Tibial artery (tissue), 4 donors: ENCODE data around the gene SLC26A6.

Source experiments
- DNase-seq, 2 donors: peaks; one replicate each; pipeline ENCODE4 v3.0.0-alpha.2; 2019
- H3K27ac ChIP-seq, 2 donors: fragments of 200-600 bp; sonication (generic) in 1 of 2; 1 replicate in 1 of 2; 2 replicates in 1 of 2; pipeline ENCODE4 v1.5.1; 2018 to 2019; ENCODE audit warnings: mild to moderate bottlenecking in 1 of 2
- H3K27me3 ChIP-seq, 2 donors: fragments of 200-600 bp; sonication (generic) in 1 of 2; one replicate each; pipeline versions ENCODE4 v1.5.1 to v1.6.0; 2016 to 2019
- H3K36me3 ChIP-seq, 3 donors: fragments of 200-600 bp; sonication (generic) in 2 of 3; one replicate each; pipeline ENCODE4 v1.5.1; 2016 to 2019; ENCODE audit warnings: mild to moderate bottlenecking in 2 of 3
- H3K4me1 ChIP-seq, 4 donors: fragments of 200-600 bp; sonication (generic) in 2 of 4; 1 replicate in 3 of 4; 2 replicates in 1 of 4; pipeline ENCODE4 v1.5.1; 2016 to 2019
- H3K4me3 ChIP-seq, 2 donors: fragments of 200-600 bp; sonication (generic) in 1 of 2; 1 replicate in 1 of 2; 2 replicates in 1 of 2; pipeline ENCODE4 v1.5.1; 2018 to 2019; ENCODE audit warnings: mild to moderate bottlenecking in 2 of 2
- H3K9me3 ChIP-seq, 3 donors: fragments of 200-600 bp; sonication (generic) in 1 of 3; one replicate each; pipeline ENCODE4 v1.5.1; 2016 to 2019
- intact Hi-C: fragments of 100-400 bp; cut with DNase I; formaldehyde crosslinking; loops from one replicate; pipeline ENCODE4 v1.15.0; 2023; ENCODE audit warnings: low total_unique reads
- TF ChIP-seq, protein P1 (sequence below), 2 experiments: fragments of 200-600 bp in 1 of 2; fragments of 450-650 bp in 1 of 2; IDR thresholded peaks; one replicate each; pipeline ENCODE4 v1.5.1; 2017 to 2019; ENCODE audit warnings: antibody characterized with exemption in 2 of 2, mild to moderate bottlenecking in 1 of 2, moderate library complexity in 1 of 2

SLC26A6 gene

GRCh38 chr3:48652923-48653715 is 17.9 kb upstream of the SLC26A6 start:
- Histone ChIP-seq H3K27ac (no peak overlapping the region), H3K4me3 (no peak overlapping the region), H3K27me3 (no peaks in the 10 kb centered on the region), H3K4me1 (peaks cover 0 to 19% (median 14%) of the 10 kb centered on the region in 4 donors), H3K9me3 (no peaks in the 10 kb centered on the region), H3K36me3 (no peaks in the 10 kb centered on the region)
- intact Hi-C loops = no loop called here
- TF ChIP-seq, protein P1, sequence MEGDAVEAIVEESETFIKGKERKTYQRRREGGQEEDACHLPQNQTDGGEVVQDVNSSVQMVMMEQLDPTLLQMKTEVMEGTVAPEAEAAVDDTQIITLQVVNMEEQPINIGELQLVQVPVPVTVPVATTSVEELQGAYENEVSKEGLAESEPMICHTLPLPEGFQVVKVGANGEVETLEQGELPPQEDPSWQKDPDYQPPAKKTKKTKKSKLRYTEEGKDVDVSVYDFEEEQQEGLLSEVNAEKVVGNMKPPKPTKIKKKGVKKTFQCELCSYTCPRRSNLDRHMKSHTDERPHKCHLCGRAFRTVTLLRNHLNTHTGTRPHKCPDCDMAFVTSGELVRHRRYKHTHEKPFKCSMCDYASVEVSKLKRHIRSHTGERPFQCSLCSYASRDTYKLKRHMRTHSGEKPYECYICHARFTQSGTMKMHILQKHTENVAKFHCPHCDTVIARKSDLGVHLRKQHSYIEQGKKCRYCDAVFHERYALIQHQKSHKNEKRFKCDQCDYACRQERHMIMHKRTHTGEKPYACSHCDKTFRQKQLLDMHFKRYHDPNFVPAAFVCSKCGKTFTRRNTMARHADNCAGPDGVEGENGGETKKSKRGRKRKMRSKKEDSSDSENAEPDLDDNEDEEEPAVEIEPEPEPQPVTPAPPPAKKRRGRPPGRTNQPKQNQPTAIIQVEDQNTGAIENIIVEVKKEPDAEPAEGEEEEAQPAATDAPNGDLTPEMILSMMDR (IDR thresholded peaks at IDR 0.05) = no peak
- DNase-seq = no peak

GRCh38 chr3:48651771-48652170 is 16.5 kb upstream of the SLC26A6 start:
- TF ChIP-seq, protein P1 (IDR thresholded peaks at IDR 0.05) = no peak
- intact Hi-C loops = no loop called here
- H3K27ac ChIP-seq = no peak overlapping the region
- no peak for DNase-seq
- H3K4me1 ChIP-seq = peaks cover 0 to 16% (median 12%) of the 10 kb centered on the region in 4 donors
- no peaks in the 10 kb centered on the region for H3K36me3 ChIP-seq
- no peak overlapping the region for H3K4me3 ChIP-seq
- no peaks in the 10 kb centered on the region for H3K27me3 ChIP-seq
- no peaks in the 10 kb centered on the region for H3K9me3 ChIP-seq

GRCh38 chr3:48650723-48651122 is 15.5 kb upstream of the SLC26A6 start:
- no peak for DNase-seq
- no peak overlapping the region for H3K27ac ChIP-seq
- TF ChIP-seq, protein P1 (IDR thresholded peaks at IDR 0.05) = no peak
- H3K27me3 ChIP-seq = no peaks in the 10 kb centered on the region
- H3K4me1 ChIP-seq = peaks cover 0 to 5% (median 4%) of the 10 kb centered on the region in 4 donors
- H3K4me3 ChIP-seq = no peak overlapping the region
- intact Hi-C loops = no loop called here
- H3K36me3 ChIP-seq = no peaks in the 10 kb centered on the region
- H3K9me3 ChIP-seq = no peaks in the 10 kb centered on the region

- H3K27me3 ChIP-seq = no peaks in the 10 kb centered on the region
- H3K4me1 ChIP-seq = no peaks in the 10 kb centered on the region
- intact Hi-C loops = no loop called here
- H3K36me3 ChIP-seq = no peaks in the 10 kb centered on the region
- no peaks in the 10 kb centered on the region for H3K9me3 ChIP-seq
- DNase-seq = no peak
- no peak overlapping the region for H3K27ac ChIP-seq
- TF ChIP-seq, protein P1 (IDR thresholded peaks at IDR 0.05) = no peak
- H3K4me3 ChIP-seq = no peak overlapping the region
Observed at GRCh38 chr3:48648188-48648850, 13.1 kb upstream of the SLC26A6 start.

GRCh38 chr3:48647714-48648113 is 12.5 kb upstream of the SLC26A6 start:
- H3K4me1 ChIP-seq = no peaks in the 10 kb centered on the region
- no peak for DNase-seq
- intact Hi-C loops = no loop called here
- no peak overlapping the region for H3K27ac ChIP-seq
- H3K9me3 ChIP-seq = no peaks in the 10 kb centered on the region
- TF ChIP-seq, protein P1 (IDR thresholded peaks at IDR 0.05) = no peak
- H3K27me3 ChIP-seq = no peaks in the 10 kb centered on the region
- peaks cover 0 to 3% (median 0%) of the 10 kb centered on the region in 3 donors for H3K36me3 ChIP-seq
- no peak overlapping the region for H3K4me3 ChIP-seq
